ENCODE measurements around the gene PLP1.

- TF ChIP-seq POLR2AphosphoS5 (IDR thresholded peaks at IDR 0.05) (no peak), EP300 (IDR thresholded peaks at IDR 0.05; ENCODE audit: low read depth) (no peak)
- TF ChIP-seq, protein P1, sequence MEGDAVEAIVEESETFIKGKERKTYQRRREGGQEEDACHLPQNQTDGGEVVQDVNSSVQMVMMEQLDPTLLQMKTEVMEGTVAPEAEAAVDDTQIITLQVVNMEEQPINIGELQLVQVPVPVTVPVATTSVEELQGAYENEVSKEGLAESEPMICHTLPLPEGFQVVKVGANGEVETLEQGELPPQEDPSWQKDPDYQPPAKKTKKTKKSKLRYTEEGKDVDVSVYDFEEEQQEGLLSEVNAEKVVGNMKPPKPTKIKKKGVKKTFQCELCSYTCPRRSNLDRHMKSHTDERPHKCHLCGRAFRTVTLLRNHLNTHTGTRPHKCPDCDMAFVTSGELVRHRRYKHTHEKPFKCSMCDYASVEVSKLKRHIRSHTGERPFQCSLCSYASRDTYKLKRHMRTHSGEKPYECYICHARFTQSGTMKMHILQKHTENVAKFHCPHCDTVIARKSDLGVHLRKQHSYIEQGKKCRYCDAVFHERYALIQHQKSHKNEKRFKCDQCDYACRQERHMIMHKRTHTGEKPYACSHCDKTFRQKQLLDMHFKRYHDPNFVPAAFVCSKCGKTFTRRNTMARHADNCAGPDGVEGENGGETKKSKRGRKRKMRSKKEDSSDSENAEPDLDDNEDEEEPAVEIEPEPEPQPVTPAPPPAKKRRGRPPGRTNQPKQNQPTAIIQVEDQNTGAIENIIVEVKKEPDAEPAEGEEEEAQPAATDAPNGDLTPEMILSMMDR (IDR thresholded peaks at IDR 0.05): no peak
Measured at GRCh38 chrX:103773445-103773844, 3.2 kb upstream of the PLP1 start.
